Thymus (tissue), 14 donors: ENCODE measurements around the gene RAB6A. TPM values are rescaled to one million over a fixed set of nuclear protein-coding genes. Genes with fewer than 3 reads are reported as not detected.

ENCODE experiments used
- DNase-seq, 9 donors: peaks; one replicate each; pipeline ENCODE4 v3.0.0-alpha.2; 2013; ENCODE audit warnings: low spot score in 9 of 9, low read depth in 6 of 9, missing footprints in 1 of 9
- H3K27ac ChIP-seq, 2 donors: one replicate each; pipeline ENCODE4 v1.5.1; 2013; ENCODE audit warnings: control low read depth in 1 of 2, low read depth in 1 of 2, low read length in 1 of 2, mild to moderate bottlenecking in 1 of 2, moderate library complexity in 1 of 2
- H3K27me3 ChIP-seq, 2 donors: one replicate each; pipeline ENCODE4 v1.5.1; 2013; ENCODE audit warnings: low read length in 1 of 2; ENCODE audit not compliant: control insufficient read depth in 2 of 2, insufficient read depth in 1 of 2
- H3K36me3 ChIP-seq, 2 donors: one replicate each; pipeline ENCODE4 v1.5.1; 2013; ENCODE audit warnings: low read length in 1 of 2, mild to moderate bottlenecking in 1 of 2, moderate library complexity in 1 of 2; ENCODE audit not compliant: control insufficient read depth in 2 of 2, insufficient read depth in 2 of 2
- H3K4me1 ChIP-seq, 2 donors: one replicate each; pipeline ENCODE4 v1.5.1; 2013; ENCODE audit warnings: low read length in 2 of 2; ENCODE audit not compliant: control insufficient read depth in 2 of 2, insufficient read depth in 2 of 2
- H3K4me3 ChIP-seq, 2 donors: one replicate each; pipeline ENCODE4 v1.5.1; 2013; ENCODE audit warnings: low read length in 2 of 2, control low read depth in 1 of 2, mild to moderate bottlenecking in 1 of 2
- H3K9me3 ChIP-seq, 2 donors: one replicate each; pipeline ENCODE4 v1.5.1; 2013; ENCODE audit warnings: low read length in 1 of 2, mild to moderate bottlenecking in 1 of 2; ENCODE audit not compliant: control insufficient read depth in 2 of 2, insufficient read depth in 1 of 2
- WGBS: extraction: QIAGEN DNeasy Blood & Tissue Kit; methylation state at CpG from one replicate; pipeline ENCODE4 v1.1.7; 2013; 5-methylcytosine and 5-hydroxymethylcytosine counted together
- long read RNA-seq, 10 donors: transcript quantifications; one replicate each; lab custom pipeline, GENCODE V29; 2026
- polyA plus RNA-seq: library from polyadenylated mRNA; stranded (reverse); fragments of 200-250 nt; gene quantifications from one replicate; pipeline ENCODE4 v1.2.3, GENCODE V29; 2013
- total RNA-seq: library from RNA; stranded (reverse); fragments of 120-200 nt; gene quantifications from one replicate; pipeline ENCODE4 v1.2.4, GENCODE V29; 2013
- donor health status: healthy.

RAB6A gene
- total RNA-seq (48.9 TPM), polyA plus RNA-seq (64.4 TPM)
- long read RNA-seq, donor 1: 0 reads
- long read RNA-seq, donor 2: 0 reads
- long read RNA-seq, donor 3, transcript RAB6A-201 (8 exons, 3,389 nt): minor isoform, 6 of 21 reads
- long read RNA-seq, donor 3, transcript RAB6A-202 (8 exons, 3,085 nt): major isoform, 13 of 21 reads
- long read RNA-seq, donor 3, partial matches to known transcripts: 0 of 21 reads
- long read RNA-seq, donor 3, other reads (novel, unspliced or antisense): 0 of 21 reads
- long read RNA-seq, donor 4, transcript RAB6A-202 (8 exons, 3,085 nt): major isoform, 10 of 15 reads
- long read RNA-seq, donor 4, partial matches to known transcripts: 0 of 15 reads
- long read RNA-seq, donor 4, other reads (novel, unspliced or antisense): 0 of 15 reads
- long read RNA-seq, donor 5, transcript RAB6A-201 (8 exons, 3,389 nt): major isoform, 12 of 23 reads
- long read RNA-seq, donor 5, transcript RAB6A-202 (8 exons, 3,085 nt): minor isoform, 11 of 23 reads
- long read RNA-seq, donor 5, partial matches to known transcripts: 0 of 23 reads
- long read RNA-seq, donor 5, other reads (novel, unspliced or antisense): 0 of 23 reads
- long read RNA-seq, donor 6, transcript RAB6A-201 (8 exons, 3,389 nt): major isoform, 6 of 7 reads
- long read RNA-seq, donor 6, partial matches to known transcripts: 0 of 7 reads
- long read RNA-seq, donor 6, other reads (novel, unspliced or antisense): 0 of 7 reads
- long read RNA-seq, donor 7, transcript RAB6A-202 (8 exons, 3,085 nt): major isoform, 10 of 117 reads
- long read RNA-seq, donor 7, transcript RAB6A-201 (8 exons, 3,389 nt): minor isoform, 9 of 117 reads
- long read RNA-seq, donor 7, partial matches to known transcripts: 33 of 117 reads
- long read RNA-seq, donor 7, other reads (novel, unspliced or antisense): 65 of 117 reads
- long read RNA-seq, donor 8, transcript RAB6A-201 (8 exons, 3,389 nt): major isoform, 7 of 11 reads
- long read RNA-seq, donor 8, partial matches to known transcripts: 0 of 11 reads
- long read RNA-seq, donor 8, other reads (novel, unspliced or antisense): 0 of 11 reads
- long read RNA-seq, donor 9, transcript RAB6A-202 (8 exons, 3,085 nt): major isoform, 6 of 11 reads
- long read RNA-seq, donor 9, partial matches to known transcripts: 0 of 11 reads
- long read RNA-seq, donor 9, other reads (novel, unspliced or antisense): 0 of 11 reads
- long read RNA-seq, donor 10, transcript RAB6A-202 (8 exons, 3,085 nt): minor isoform, 7 of 23 reads
- long read RNA-seq, donor 10, transcript RAB6A-201 (8 exons, 3,389 nt): major isoform, 16 of 23 reads
- long read RNA-seq, donor 10, partial matches to known transcripts: 0 of 23 reads
- long read RNA-seq, donor 10, other reads (novel, unspliced or antisense): 0 of 23 reads

DNA sequence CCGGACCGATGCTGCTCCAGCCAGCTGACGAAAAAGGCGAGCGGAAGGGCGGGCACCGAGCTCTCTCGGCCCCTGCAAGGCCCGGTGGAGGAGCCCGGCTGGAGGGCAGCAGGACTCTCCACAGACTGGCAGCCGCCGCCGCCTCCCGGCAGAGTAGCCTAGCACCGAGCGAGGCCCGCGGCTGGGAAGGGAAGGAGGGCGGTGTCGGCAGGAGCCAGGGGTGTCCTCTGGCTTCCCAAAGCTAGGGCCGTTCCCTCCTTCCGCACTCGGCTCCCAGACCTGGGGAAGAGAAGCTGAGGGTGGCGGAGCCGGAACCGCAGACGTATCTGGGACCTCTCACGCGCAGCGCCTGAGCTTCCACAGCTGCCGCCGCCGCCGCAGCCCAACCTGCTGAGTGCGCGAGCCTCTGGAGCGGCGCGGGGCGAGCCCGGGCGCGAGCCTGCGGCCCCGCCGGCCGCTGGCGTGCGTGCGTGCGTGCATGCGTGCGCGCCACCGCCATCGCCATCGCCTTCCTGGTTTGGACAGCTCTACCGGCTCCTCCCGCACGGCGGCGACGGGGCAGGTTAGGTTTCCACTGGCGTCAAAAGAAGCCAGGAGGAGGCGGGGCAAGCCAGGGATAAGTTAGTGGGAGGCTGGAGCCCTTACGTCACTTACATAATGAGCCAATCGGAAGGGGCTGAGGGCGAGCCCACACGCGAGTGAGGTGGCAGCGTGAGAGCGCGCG is at the start of gene RAB6A:
TSS of gene RAB6A (minus strand) at position 396 of the 724 bp plus-strand sequence. CDS start 439 bp downstream, outside the sequence.
- under 1% methylated on average over 74 of the region's 74 CpGs for WGBS
- peak within 1 kb of the TSS; percentile 88 to 90 for H3K27ac ChIP-seq
- H3K9me3 ChIP-seq: no peaks in the 10 kb centered on the region

GRCh38 chr11:73810637-73811036 is 49.8 kb upstream of the RAB6A start:
- no peak overlapping the region for H3K27ac ChIP-seq
- DNase-seq: no peak
- H3K4me3 ChIP-seq: no peak overlapping the region
- H3K9me3 ChIP-seq: no peaks in the 10 kb centered on the region
- WGBS: 100% methylated on average over 1 of the region's 1 CpG
- peaks cover 3 to 17% of the 10 kb centered on the region in 2 donors for H3K36me3 ChIP-seq
- no peaks in the 10 kb centered on the region for H3K27me3 ChIP-seq
- no peaks in the 10 kb centered on the region for H3K4me1 ChIP-seq

More for the DNA sequence above, at the start of gene RAB6A:
- DNase-seq: peak; percentile 93 to 100 (median 99)
- Histone ChIP-seq H3K4me1 (peaks cover 3 to 5% of the 10 kb centered on the region in 2 donors), H3K36me3 (no peaks in the 10 kb centered on the region), H3K27me3 (no peaks in the 10 kb centered on the region), H3K4me3 (peak within 1 kb of the TSS; percentile 77 to 92)

DNA sequence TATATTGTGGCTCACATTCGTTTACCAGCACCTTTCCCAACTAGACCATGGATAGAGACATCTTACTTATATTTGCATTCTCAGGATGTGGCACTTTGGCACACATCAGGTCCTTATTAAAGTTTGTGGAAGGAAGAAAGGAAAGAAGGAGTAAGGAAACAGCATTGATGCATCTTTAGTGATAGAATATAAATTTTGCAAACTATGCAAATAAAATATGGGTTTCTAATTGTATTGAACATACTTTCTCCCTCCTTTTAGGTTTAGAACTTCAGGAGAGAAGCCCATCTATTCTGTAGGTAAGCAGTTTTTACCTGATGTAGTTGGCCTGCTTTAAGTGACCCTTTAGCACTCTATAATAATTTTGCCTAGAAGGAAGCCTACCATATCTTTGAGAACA is 47.2 kb upstream of the RAB6A start:
- no peak for DNase-seq
- 96% methylated on average over 1 of the region's 1 CpG for WGBS
- Histone ChIP-seq H3K36me3 (peaks cover 3 to 17% of the 10 kb centered on the region in 2 donors), H3K4me3 (no peak overlapping the region), H3K27me3 (no peaks in the 10 kb centered on the region), H3K27ac (no peak overlapping the region), H3K9me3 (no peaks in the 10 kb centered on the region), H3K4me1 (no peaks in the 10 kb centered on the region)

- H3K27me3 ChIP-seq: no peaks in the 10 kb centered on the region
- H3K4me3 ChIP-seq: no peak overlapping the region
- H3K9me3 ChIP-seq: no peaks in the 10 kb centered on the region
- H3K36me3 ChIP-seq: peaks cover 3 to 20% of the 10 kb centered on the region in 2 donors
- H3K4me1 ChIP-seq: no peaks in the 10 kb centered on the region
- no peak for DNase-seq
- H3K27ac ChIP-seq: no peak overlapping the region
Measured at GRCh38 chr11:73804712-73805111, 43.8 kb upstream of the RAB6A start.

GRCh38 chr11:73801136-73801535 is 40.3 kb upstream of the RAB6A start:
- Histone ChIP-seq H3K27ac (no peak overlapping the region), H3K9me3 (no peaks in the 10 kb centered on the region), H3K27me3 (no peaks in the 10 kb centered on the region), H3K4me1 (no peaks in the 10 kb centered on the region), H3K4me3 (no peak overlapping the region), H3K36me3 (peaks cover 7 to 18% of the 10 kb centered on the region in 2 donors)
- no peak for DNase-seq
- 93% methylated on average over 1 of the region's 1 CpG for WGBS

DNA sequence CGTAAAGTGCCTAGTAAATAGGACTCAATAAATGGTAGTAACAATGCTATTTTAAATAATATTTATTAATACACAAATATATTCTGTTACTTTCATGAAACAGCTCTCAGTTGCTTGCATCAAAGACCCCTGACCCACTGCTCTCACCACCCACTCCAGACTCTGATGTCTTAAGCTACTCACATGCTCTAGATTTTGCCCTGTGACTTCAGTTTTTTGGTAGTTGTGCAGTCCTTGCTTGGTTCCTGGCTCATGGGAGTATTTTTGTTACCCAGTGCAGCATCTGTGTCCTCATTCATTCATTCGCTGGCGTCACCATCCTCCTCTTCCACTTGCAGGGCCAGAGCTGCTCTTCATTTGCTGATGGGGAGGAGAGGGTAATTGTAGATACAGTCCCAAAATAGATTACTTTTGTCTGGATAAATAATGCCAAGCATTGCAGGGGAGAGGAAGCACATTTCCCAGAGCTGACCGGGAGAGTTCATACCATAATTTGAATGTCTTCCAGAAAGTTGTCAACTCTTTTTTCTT is 39.5 kb upstream of the RAB6A start:
- 97% methylated on average over 4 of the region's 4 CpGs for WGBS
- Histone ChIP-seq H3K4me3 (no peak overlapping the region), H3K36me3 (peaks cover 11 to 19% of the 10 kb centered on the region in 2 donors), H3K9me3 (no peaks in the 10 kb centered on the region), H3K4me1 (no peaks in the 10 kb centered on the region), H3K27ac (no peak overlapping the region), H3K27me3 (no peaks in the 10 kb centered on the region)
- DNase-seq: no peak

DNA sequence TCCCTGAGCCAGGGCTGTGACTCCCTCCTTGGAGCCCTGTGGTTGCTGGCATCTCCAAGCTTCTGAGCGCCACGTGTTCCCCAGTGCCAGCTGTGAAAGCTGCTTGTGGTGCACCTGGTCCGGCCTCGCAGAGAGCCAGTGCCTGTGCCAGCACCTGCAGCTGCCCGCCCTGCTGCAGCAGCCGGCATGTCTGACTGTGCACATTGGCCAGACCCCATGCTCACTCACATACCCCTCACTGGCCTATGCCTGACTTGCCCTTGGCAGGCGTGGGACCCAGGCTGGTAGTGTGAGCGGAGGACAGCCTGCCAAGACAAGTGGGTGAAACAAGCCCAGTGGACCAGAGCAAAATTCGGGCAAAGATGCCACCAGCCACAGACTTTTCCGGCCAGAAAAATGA is 36.6 kb upstream of the RAB6A start:
- Histone ChIP-seq H3K27ac (no peak overlapping the region), H3K4me3 (no peak overlapping the region), H3K27me3 (no peaks in the 10 kb centered on the region), H3K9me3 (no peaks in the 10 kb centered on the region), H3K36me3 (peaks cover 11 to 19% of the 10 kb centered on the region in 2 donors), H3K4me1 (no peaks in the 10 kb centered on the region)
- 74% methylated on average over 10 of the region's 10 CpGs for WGBS
- DNase-seq: no peak
